Osteocyte (in vitro differentiated cells): ENCODE data around the gene C7orf25. TPM values are rescaled to one million over a fixed set of nuclear protein-coding genes. Genes with fewer than 3 reads are reported as not detected.

Experiments
- DNase-seq: peaks from one replicate; pipeline ENCODE4 v3.0.0; 2021; ENCODE audit warnings: mixed read lengths; ENCODE audit not compliant: unreplicated experiment; ENCODE audit errors: extremely low spot score
- H3K27ac Mint-ChIP-seq: one replicate; pipeline ENCODE4 v1.8.0; 2021; ENCODE audit warnings: mild to moderate bottlenecking, mixed read lengths; ENCODE audit not compliant: unreplicated experiment
- H3K27me3 Mint-ChIP-seq: one replicate; pipeline ENCODE4 v1.8.0; 2021; ENCODE audit warnings: mixed read lengths; ENCODE audit not compliant: unreplicated experiment
- H3K36me3 Mint-ChIP-seq: one replicate; pipeline ENCODE4 v1.8.0; 2021; ENCODE audit warnings: mixed read lengths; ENCODE audit not compliant: unreplicated experiment
- H3K4me1 Mint-ChIP-seq: one replicate; pipeline ENCODE4 v1.8.0; 2021; ENCODE audit warnings: mixed read lengths; ENCODE audit not compliant: unreplicated experiment
- H3K4me3 Mint-ChIP-seq: one replicate; pipeline ENCODE4 v1.8.0; 2021; ENCODE audit warnings: mild to moderate bottlenecking, moderate library complexity, mixed read lengths; ENCODE audit not compliant: unreplicated experiment
- H3K9me3 Mint-ChIP-seq: one replicate; pipeline ENCODE4 v1.8.0; 2021; ENCODE audit warnings: mixed read lengths; ENCODE audit not compliant: unreplicated experiment
- CTCF ChIP-seq: fragments of 200-600 bp; sonication (generic); IDR thresholded peaks from 2 replicates; pipeline ENCODE4 v1.5.0; 2021; ENCODE audit warnings: antibody characterized with exemption, mild to moderate bottlenecking, moderate library complexity
- total RNA-seq: library from RNA; stranded (reverse); gene quantifications from 2 replicates; pipeline ENCODE4 v1.2.1, GENCODE V29; 2021

The C7orf25 gene
- total RNA-seq, 1 donor from 2014 or later = 9.9 TPM

GRCh38 chr7:42922017-42922753 is 10.3 kb upstream of the C7orf25 start:
- Mint-ChIP-seq H3K4me1 (no peaks in the 10 kb centered on the region), H3K4me3 (no peak overlapping the region), H3K27ac (no peak overlapping the region), H3K36me3 (peaks cover 70% of the 10 kb centered on the region), H3K9me3 (no peaks in the 10 kb centered on the region), H3K27me3 (no peaks in the 10 kb centered on the region)
- DNase-seq = no peak
- TF ChIP-seq CTCF = no peak

GRCh38 chr7:42915356-42915755 is 3.5 kb upstream of the C7orf25 start:
- no peak overlapping the region for H3K4me3 Mint-ChIP-seq
- H3K27me3 Mint-ChIP-seq = no peaks in the 10 kb centered on the region
- no peak for DNase-seq
- H3K9me3 Mint-ChIP-seq = no peaks in the 10 kb centered on the region
- no peak overlapping the region for H3K27ac Mint-ChIP-seq
- peaks cover 41% of the 10 kb centered on the region for H3K36me3 Mint-ChIP-seq
- no peak for TF ChIP-seq CTCF
- peaks cover 19% of the 10 kb centered on the region for H3K4me1 Mint-ChIP-seq

- no peak for DNase-seq
- Mint-ChIP-seq H3K27me3 (no peaks in the 10 kb centered on the region), H3K4me1 (peaks cover 19% of the 10 kb centered on the region), H3K27ac (no peak overlapping the region), H3K4me3 (no peak overlapping the region), H3K36me3 (peaks cover 38% of the 10 kb centered on the region), H3K9me3 (no peaks in the 10 kb centered on the region)
- no peak for TF ChIP-seq CTCF
Measured at GRCh38 chr7:42914421-42915045, 2.7 kb upstream of the C7orf25 start.

- peaks cover 33% of the 10 kb centered on the region for H3K36me3 Mint-ChIP-seq
- H3K4me1 Mint-ChIP-seq = peaks cover 19% of the 10 kb centered on the region
- H3K9me3 Mint-ChIP-seq = no peaks in the 10 kb centered on the region
- TF ChIP-seq CTCF = no peak
- no peak overlapping the region for H3K4me3 Mint-ChIP-seq
- H3K27ac Mint-ChIP-seq = no peak overlapping the region
- DNase-seq = no peak
- H3K27me3 Mint-ChIP-seq = no peaks in the 10 kb centered on the region
Measured at GRCh38 chr7:42914009-42914408, 2.1 kb upstream of the C7orf25 start.

- peak overlapping the region; percentile 9 for H3K27ac Mint-ChIP-seq
- TF ChIP-seq CTCF = no peak
- H3K27me3 Mint-ChIP-seq = no peaks in the 10 kb centered on the region
- H3K36me3 Mint-ChIP-seq = peaks cover 31% of the 10 kb centered on the region
- no peak for DNase-seq
- H3K4me1 Mint-ChIP-seq = peaks cover 19% of the 10 kb centered on the region
- H3K4me3 Mint-ChIP-seq = no peak overlapping the region
- H3K9me3 Mint-ChIP-seq = no peaks in the 10 kb centered on the region
Measured at GRCh38 chr7:42913591-42913990, 1.7 kb upstream of the C7orf25 start.
